ENCODE data around the gene PRRT1B. TPM values are rescaled to one million over a fixed set of nuclear protein-coding genes. Genes with fewer than 3 reads are reported as not detected.

Gene PRRT1B
- total and polyA plus RNA-seq, 7 experiments from 2014 or later, result not detected

DNA sequence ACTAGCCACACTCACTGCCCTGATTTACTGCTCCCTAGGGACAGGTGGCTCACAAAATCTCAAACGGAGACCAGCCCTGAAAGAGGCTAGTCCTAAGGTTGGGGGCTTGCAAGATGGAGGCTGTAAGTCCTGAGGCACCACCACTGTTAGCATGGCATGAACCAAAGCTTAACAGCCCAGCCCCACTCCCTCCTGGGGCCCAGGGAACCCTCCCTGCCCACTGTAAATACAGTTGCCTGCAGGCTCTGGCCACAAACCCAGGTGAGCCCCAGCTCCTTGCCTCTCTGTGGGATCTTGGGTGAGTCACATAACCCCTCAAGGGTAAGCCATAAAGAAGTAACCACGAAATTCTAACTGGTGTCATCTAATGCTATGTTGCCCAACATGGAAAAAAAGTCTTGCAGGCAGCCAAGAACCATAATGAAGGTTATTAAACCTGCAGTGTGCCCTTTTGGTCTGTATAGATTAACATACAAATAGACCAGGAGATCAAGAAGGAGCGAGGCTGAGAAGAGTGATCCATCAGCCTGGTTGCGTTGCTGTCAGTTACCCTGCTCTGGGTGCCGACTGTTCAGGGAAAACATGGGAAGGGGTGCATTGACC, 44.3 kb upstream of the PRRT1B start:
- POLR2A ChIA-PET, result interaction anchor here (1.0 to 2.2 kb wide), 9 partner anchors 13 to 243 kb away, joined by 3 to 13 read pairs (median 5); no protein-coding TSS in a partner anchor
- H3K9me3 Mint-ChIP-seq, result peaks cover 0 to 5% (median 0%) of the 10 kb centered on the region in 11 donors
- DNase-seq (peak in 6 of 9 donors; percentile 7 to 64 (median 19)), ATAC-seq (peak; percentile 8)
- no peaks in the 10 kb centered on the region for H3K27me3 ChIP-seq (ENCODE audit: control insufficient read depth in 2 of 2, insufficient read depth in 2 of 2, low read length in 2 of 2)
- H3K36me3 ChIP-seq (ENCODE audit: control insufficient read depth in 2 of 3, insufficient read depth in 3 of 3, low read length in 3 of 3), result peaks cover 0 to 31% (median 0%) of the 10 kb centered on the region in 3 experiments
- peak overlapping the region; percentile 84 to 98 (median 93) for H3K27ac Mint-ChIP-seq
- peaks cover 48 to 72% (median 65%) of the 10 kb centered on the region in 7 donors for H3K4me1 Mint-ChIP-seq
- H3K27me3 Mint-ChIP-seq, result no peaks in the 10 kb centered on the region
- CTCF ChIA-PET, result interaction anchor here (0.8 to 2.3 kb wide), 8 partner anchors 58 to 242 kb away, joined by 3 to 12 read pairs (median 4); no protein-coding TSS in a partner anchor
- H3K9me3 ChIP-seq (ENCODE audit: control insufficient read depth in 2 of 3, low read length in 3 of 3), result no peaks in the 10 kb centered on the region
- peak overlapping the region; percentile 12 for H3K4me3 ChIP-seq (ENCODE audit: low read length)
- H3K36me3 Mint-ChIP-seq, result peaks cover 0 to 13% (median 3%) of the 10 kb centered on the region in 5 donors
- peak overlapping the region; percentile 88 for H3K27ac ChIP-seq (ENCODE audit: low read depth, low read length)
- H3K4me1 ChIP-seq (ENCODE audit: control insufficient read depth in 2 of 2, insufficient read depth in 2 of 2, low read length in 2 of 2), result peaks cover 41 to 42% of the 10 kb centered on the region in 2 donors
- intact Hi-C loops (cut with micrococcal nuclease), result loop anchor here (1.0 to 5.0 kb wide), 14 partner anchors 76 to 741 kb away; partner anchors contain the start of gene FAM78A (in 1 of the 2)
- peak overlapping the region; percentile 81 to 98 (median 92) for H3K4me3 Mint-ChIP-seq

DNA sequence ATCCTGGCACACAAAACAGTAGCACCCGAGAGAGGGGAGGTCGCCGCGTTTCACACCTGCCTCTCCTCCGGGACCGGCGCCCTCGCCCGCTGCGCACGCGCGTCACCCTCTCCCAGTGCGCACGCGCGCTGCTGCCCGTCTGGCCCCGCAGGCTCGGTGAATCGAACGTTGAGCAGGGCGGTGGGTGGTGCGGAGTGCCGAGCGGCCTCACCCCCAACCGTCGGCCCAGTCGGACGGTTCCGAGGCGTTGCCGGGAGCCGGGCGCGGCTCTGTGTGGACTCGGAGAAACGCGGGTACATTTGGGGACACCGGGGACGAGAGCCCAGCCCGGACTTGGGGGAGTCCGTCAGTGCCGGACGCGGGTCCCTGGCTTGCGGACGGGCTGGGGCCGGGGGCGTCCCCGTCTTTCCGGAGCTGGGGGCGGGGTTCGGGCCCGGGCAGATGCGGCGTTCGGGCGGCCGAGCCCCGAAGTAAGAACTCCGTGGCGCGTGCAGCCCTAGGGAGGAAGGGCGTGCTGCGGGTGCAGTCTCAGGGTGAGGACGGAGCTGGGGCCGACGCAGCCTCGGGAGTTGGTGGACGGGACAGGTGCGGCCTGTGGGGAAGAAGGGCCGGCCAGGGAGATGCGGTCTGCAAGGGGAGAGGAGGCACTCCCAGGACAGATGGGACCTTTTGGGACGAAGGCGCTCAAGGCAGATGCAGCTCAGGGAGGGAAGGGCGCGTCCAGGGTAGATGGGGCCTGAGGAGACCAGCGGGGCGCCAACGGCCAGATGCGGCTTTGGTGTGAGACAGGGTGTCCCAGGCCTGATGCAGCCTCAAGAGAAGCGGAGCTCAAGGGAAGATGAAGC, 42.3 kb upstream of the PRRT1B start, which contains the start of gene POMT1:
TSS of gene POMT1 (plus strand) at position 138 of the 845 bp plus-strand sequence. CDS start 1,301 bp downstream, outside the sequence.
- Mint-ChIP-seq H3K4me3 (peak within 1 kb of the TSS; percentile 89 to 99 (median 94)), H3K4me1 (peaks cover 51 to 73% (median 60%) of the 10 kb centered on the region in 7 donors), H3K9me3 (peaks cover 0 to 5% (median 0%) of the 10 kb centered on the region in 11 donors), H3K27me3 (no peaks in the 10 kb centered on the region), H3K27ac (peak within 1 kb of the TSS; percentile 88 to 98 (median 93)), H3K36me3 (peaks cover 0 to 13% (median 8%) of the 10 kb centered on the region in 5 donors)
- intact Hi-C loops (cut with micrococcal nuclease), result loop anchor here (1.0 to 5.0 kb wide), 11 partner anchors 28 to 739 kb away; partner anchors contain the start of genes NUP214 (in 2 of the 2), UCK1 (in 2 of the 2), FAM78A (in 1 of the 2) and PRRC2B (in 1 of the 2)
- peaks cover 0 to 19% (median 4%) of the 10 kb centered on the region in 3 experiments for H3K36me3 ChIP-seq (ENCODE audit: control insufficient read depth in 2 of 3, insufficient read depth in 3 of 3, low read length in 3 of 3)
- no peaks in the 10 kb centered on the region for H3K27me3 ChIP-seq (ENCODE audit: control insufficient read depth in 2 of 2, insufficient read depth in 2 of 2, low read length in 2 of 2)
- H3K9me3 ChIP-seq (ENCODE audit: control insufficient read depth in 2 of 3, low read length in 3 of 3), result no peaks in the 10 kb centered on the region
- H3K4me3 ChIP-seq (ENCODE audit: low read length), result peak within 1 kb of the TSS; percentile 79
- peak within 1 kb of the TSS; percentile 88 for H3K27ac ChIP-seq (ENCODE audit: low read depth, low read length)
- DNase-seq (peak; percentile 85 to 93 (median 90)), ATAC-seq (peak; percentile 77)
- POLR2A ChIA-PET, result interaction anchor here (0.6 to 1.6 kb wide), 11 partner anchors 9 to 327 kb away, joined by 3 to 6 read pairs (median 3); no protein-coding TSS in a partner anchor
- CTCF ChIA-PET, result interaction anchor here (0.5 to 0.7 kb wide), 3 partner anchors 132 to 159 kb away, joined by 3 read pairs; no protein-coding TSS in a partner anchor
- peaks cover 41 to 42% of the 10 kb centered on the region in 2 donors for H3K4me1 ChIP-seq (ENCODE audit: control insufficient read depth in 2 of 2, insufficient read depth in 2 of 2, low read length in 2 of 2)

DNA sequence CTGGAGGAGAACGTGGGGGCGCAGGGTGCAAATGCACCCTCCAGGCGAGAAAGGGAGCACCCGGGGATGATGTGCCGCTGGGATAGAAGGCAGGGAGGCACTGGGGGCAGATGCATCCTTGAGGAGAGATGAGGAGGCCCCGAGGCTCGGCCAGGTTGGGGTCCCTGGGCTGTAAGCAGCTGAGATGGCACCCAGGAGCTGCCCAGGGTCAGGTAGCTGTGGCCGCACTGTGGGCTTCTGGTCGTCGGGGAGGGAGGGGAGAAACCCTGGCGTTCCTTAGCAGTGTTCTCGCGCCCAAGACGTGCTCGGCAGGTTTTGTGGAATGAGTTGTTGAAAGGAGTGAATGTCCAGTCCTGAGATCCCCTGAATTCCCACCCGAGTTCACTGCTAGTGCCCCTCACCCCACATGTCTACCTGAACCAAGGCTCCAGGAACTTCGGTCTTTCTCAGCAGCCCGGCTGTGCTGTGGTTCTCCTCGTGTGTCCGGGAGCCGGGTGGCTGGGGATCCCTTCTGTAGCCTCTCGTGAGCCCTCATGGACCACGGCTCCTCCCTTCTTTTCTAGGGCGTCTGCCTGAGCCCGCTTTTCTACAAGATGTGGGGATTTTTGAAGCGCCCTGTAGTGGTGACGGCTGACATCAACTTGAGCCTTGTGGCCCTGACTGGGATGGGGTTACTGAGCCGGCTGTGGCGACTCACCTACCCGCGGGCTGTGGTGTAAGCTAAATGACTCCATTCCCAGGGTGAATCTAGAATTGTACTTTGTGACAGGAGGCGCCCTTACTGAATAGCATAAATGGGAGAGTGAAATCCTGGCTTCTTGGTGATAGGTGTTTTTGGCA, 41.5 kb upstream of the PRRT1B start:
- Mint-ChIP-seq H3K36me3 (peaks cover 0 to 15% (median 8%) of the 10 kb centered on the region in 5 donors), H3K9me3 (peaks cover 0 to 5% (median 0%) of the 10 kb centered on the region in 11 donors), H3K4me1 (peaks cover 48 to 67% (median 54%) of the 10 kb centered on the region in 7 donors), H3K27ac (peak overlapping the region; percentile 82 to 97 (median 88)), H3K27me3 (no peaks in the 10 kb centered on the region), H3K4me3 (peak overlapping the region; percentile 89 to 99 (median 94))
- Histone ChIP-seq H3K27me3 (ENCODE audit: control insufficient read depth in 2 of 2, insufficient read depth in 2 of 2, low read length in 2 of 2) (no peaks in the 10 kb centered on the region), H3K36me3 (ENCODE audit: control insufficient read depth in 2 of 3, insufficient read depth in 3 of 3, low read length in 3 of 3) (peaks cover 0 to 19% (median 4%) of the 10 kb centered on the region in 3 experiments), H3K27ac (ENCODE audit: low read depth, low read length) (peak overlapping the region; percentile 88), H3K4me1 (ENCODE audit: control insufficient read depth in 2 of 2, insufficient read depth in 2 of 2, low read length in 2 of 2) (peaks cover 40 to 42% of the 10 kb centered on the region in 2 donors), H3K9me3 (ENCODE audit: control insufficient read depth in 2 of 3, low read length in 3 of 3) (no peaks in the 10 kb centered on the region), H3K4me3 (ENCODE audit: low read length) (peak overlapping the region; percentile 79)
- intact Hi-C loops (cut with micrococcal nuclease), result loop anchor here (1.0 to 5.0 kb wide), 10 partner anchors 27 to 738 kb away; partner anchors contain the start of genes FAM78A (in 1 of the 2), NUP214 (in 1 of the 2) and UCK1 (in 1 of the 2)
- ChIA-PET CTCF (interaction anchor here (0.5 to 0.6 kb wide), 2 partner anchors 133 to 154 kb away, joined by 3 read pairs; no protein-coding TSS in a partner anchor), POLR2A (interaction anchor here (0.6 to 1.6 kb wide), 10 partner anchors 8 to 240 kb away, joined by 3 to 6 read pairs (median 3); no protein-coding TSS in a partner anchor)
- DNase-seq (peak in 5 of 9 donors; percentile 17 to 72 (median 29)), ATAC-seq (peak; percentile 48)

GRCh38 chr9:131505012-131505411, 40.3 kb upstream of the PRRT1B start:
- Mint-ChIP-seq H3K9me3 (peaks cover 0 to 5% (median 0%) of the 10 kb centered on the region in 11 donors), H3K4me1 (peaks cover 36 to 56% (median 46%) of the 10 kb centered on the region in 7 donors), H3K4me3 (peak overlapping the region; percentile 21 to 98 (median 69)), H3K36me3 (peaks cover 0 to 22% (median 13%) of the 10 kb centered on the region in 5 donors), H3K27ac (peak overlapping the region in 1 of 9 donors; percentile 2), H3K27me3 (no peaks in the 10 kb centered on the region)
- Histone ChIP-seq H3K27me3 (ENCODE audit: control insufficient read depth in 2 of 2, insufficient read depth in 2 of 2, low read length in 2 of 2) (no peaks in the 10 kb centered on the region), H3K4me1 (ENCODE audit: control insufficient read depth in 2 of 2, insufficient read depth in 2 of 2, low read length in 2 of 2) (peaks cover 29 to 31% of the 10 kb centered on the region in 2 donors), H3K4me3 (ENCODE audit: low read length) (no peak overlapping the region), H3K36me3 (ENCODE audit: control insufficient read depth in 2 of 3, insufficient read depth in 3 of 3, low read length in 3 of 3) (peaks cover 0 to 21% (median 4%) of the 10 kb centered on the region in 3 experiments), H3K9me3 (ENCODE audit: control insufficient read depth in 2 of 3, low read length in 3 of 3) (no peaks in the 10 kb centered on the region), H3K27ac (ENCODE audit: low read depth, low read length) (no peak overlapping the region)
- DNase-seq (no peak), ATAC-seq (no peak)
- intact Hi-C loops (cut with micrococcal nuclease), result no loop called here
- POLR2A ChIA-PET, result no interaction called here
- CTCF ChIA-PET, result interaction anchor here (0.7 kb wide), 1 partner anchor 664 kb away, joined by 4 read pairs; no protein-coding TSS in a partner anchor

DNA sequence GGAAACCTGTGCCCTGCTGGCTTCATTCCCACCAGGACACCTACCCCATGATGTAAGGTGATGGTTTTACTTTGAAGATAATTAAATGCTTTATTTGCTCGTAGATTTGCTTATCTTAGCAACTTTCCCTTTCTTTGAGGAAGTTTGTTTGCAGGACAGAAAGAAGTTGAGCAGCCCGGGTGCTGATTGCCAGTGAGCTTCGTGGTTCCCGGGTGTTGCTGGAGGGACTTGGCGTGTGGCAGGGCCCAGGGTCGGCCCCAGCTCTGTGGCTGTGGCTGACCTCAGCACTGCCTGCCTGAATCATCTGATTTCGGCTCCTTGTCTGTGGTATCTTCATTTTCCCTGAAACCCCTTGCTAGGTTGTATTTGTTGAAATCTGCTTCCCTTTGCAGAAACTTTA, 33.9 kb upstream of the PRRT1B start:
- peaks cover 0 to 6% (median 1%) of the 10 kb centered on the region in 7 donors for H3K4me1 Mint-ChIP-seq
- Histone ChIP-seq H3K4me1 (ENCODE audit: control insufficient read depth in 2 of 2, insufficient read depth in 2 of 2, low read length in 2 of 2) (no peaks in the 10 kb centered on the region), H3K4me3 (ENCODE audit: low read length) (no peak overlapping the region), H3K9me3 (ENCODE audit: control insufficient read depth in 2 of 3, low read length in 3 of 3) (no peaks in the 10 kb centered on the region), H3K36me3 (ENCODE audit: control insufficient read depth in 2 of 3, insufficient read depth in 3 of 3, low read length in 3 of 3) (peaks cover 7 to 73% (median 19%) of the 10 kb centered on the region in 3 experiments), H3K27me3 (ENCODE audit: control insufficient read depth in 2 of 2, insufficient read depth in 2 of 2, low read length in 2 of 2) (no peaks in the 10 kb centered on the region), H3K27ac (ENCODE audit: low read depth, low read length) (no peak overlapping the region)
- CTCF ChIA-PET, result no interaction called here
- H3K27ac Mint-ChIP-seq, result no peak overlapping the region
- POLR2A ChIA-PET, result interaction anchor here (1.2 to 1.4 kb wide), 2 partner anchors 8 to 19 kb away, joined by 3 read pairs; no protein-coding TSS in a partner anchor
- no peaks in the 10 kb centered on the region for H3K9me3 Mint-ChIP-seq
- no peaks in the 10 kb centered on the region for H3K27me3 Mint-ChIP-seq
- no peak overlapping the region for H3K4me3 Mint-ChIP-seq
- intact Hi-C loops (cut with micrococcal nuclease), result no loop called here
- ATAC-seq, result no peak
- peaks cover 5 to 43% (median 16%) of the 10 kb centered on the region in 5 donors for H3K36me3 Mint-ChIP-seq
- no peak for DNase-seq
